ENCODE results near the gene VWA1.

The VWA1 gene

GRCh38 chr1:1437904-1438376, 2.5 kb downstream of the VWA1 start:
- no peaks in the 10 kb centered on the region for H3K9me3 ChIP-seq (ENCODE audit: control insufficient read depth, insufficient read depth, low read depth, low read length)
- no peaks in the 10 kb centered on the region for H3K4me1 ChIP-seq (ENCODE audit: control insufficient read depth, insufficient read depth, low read length)
- no peak for TF ChIP-seq ZFP37 (tag by site-specific recombination; IDR thresholded peaks at IDR 0.05)
- POLR2A ChIA-PET = no interaction called here
- no peak overlapping the region for H3K4me3 ChIP-seq (ENCODE audit: low read depth, low read length)
- peaks cover 0 to 9% of the 10 kb centered on the region in 2 experiments; a peak in 1 of 3 replicates for H3K36me3 ChIP-seq (ENCODE audit: control insufficient read depth in 2 of 2, insufficient read depth in 1 of 2, low read length in 2 of 2)
- CTCF ChIA-PET = interaction anchor here (0.6 to 1.3 kb wide), 4 partner anchors 20 to 67 kb away, joined by 3 to 5 read pairs (median 4); partner anchors contain the start of gene MRPL20
- H3K27ac ChIP-seq (ENCODE audit: extremely low read depth, low read depth, low read length) = no peak overlapping the region

GRCh38 chr1:1438531-1439381, 3.3 kb downstream of the VWA1 start:
- ChIA-PET POLR2A (no interaction called here), CTCF (interaction anchor here (0.7 to 1.0 kb wide), 3 partner anchors 20 to 423 kb away, joined by 3 to 5 read pairs (median 3); partner anchors contain the start of gene MRPL20)
- H3K4me3 ChIP-seq (ENCODE audit: low read depth, low read length) = no peak overlapping the region
- H3K27ac ChIP-seq (ENCODE audit: extremely low read depth, low read depth, low read length) = no peak overlapping the region
- H3K36me3 ChIP-seq (ENCODE audit: control insufficient read depth in 2 of 2, insufficient read depth in 1 of 2, low read length in 2 of 2) = peaks cover 0 to 9% of the 10 kb centered on the region in 2 experiments; a peak in 1 of 3 replicates
- H3K9me3 ChIP-seq (ENCODE audit: control insufficient read depth, insufficient read depth, low read depth, low read length) = no peaks in the 10 kb centered on the region
- TF ChIP-seq ZNF544 (tag by site-specific recombination; IDR thresholded peaks at IDR 0.05) = no peak
- no peak for TF ChIP-seq ZNF18 (tag by site-specific recombination; IDR thresholded peaks at IDR 0.05)
- TF ChIP-seq BCL6B (tag by site-specific recombination; IDR thresholded peaks at IDR 0.05) = no peak
- TF ChIP-seq ZNF280D (tag by site-specific recombination; IDR thresholded peaks at IDR 0.05) = no peak
- no peak for TF ChIP-seq ZEB2 (tag by site-specific recombination; IDR thresholded peaks at IDR 0.05)
- no peak for TF ChIP-seq ZNF600 (tag by site-specific recombination; IDR thresholded peaks at IDR 0.05)
- TF ChIP-seq ZNF639 (tag by site-specific recombination; IDR thresholded peaks at IDR 0.05) = no peak
- no peak for TF ChIP-seq KLF8 (tag by site-specific recombination; IDR thresholded peaks at IDR 0.05)
- no peak for TF ChIP-seq MZF1 (tag by site-specific recombination; IDR thresholded peaks at IDR 0.05; ENCODE audit: borderline replicate concordance)
- TF ChIP-seq ZNF426 (tag by site-specific recombination; IDR thresholded peaks at IDR 0.05) = no peak
- no peak for TF ChIP-seq ZNF175 (tag by site-specific recombination; IDR thresholded peaks at IDR 0.05)
- no peak for TF ChIP-seq ZNF560 (tag by site-specific recombination; IDR thresholded peaks at IDR 0.05; ENCODE audit: borderline replicate concordance)
- TF ChIP-seq ZNF76 (tag by site-specific recombination; IDR thresholded peaks at IDR 0.05; ENCODE audit: borderline replicate concordance, low read depth) = no peak
- no peak for TF ChIP-seq ZNF404 (tag by site-specific recombination; IDR thresholded peaks at IDR 0.05)
- no peaks in the 10 kb centered on the region for H3K4me1 ChIP-seq (ENCODE audit: control insufficient read depth, insufficient read depth, low read length)
